Colonic mucosa (tissue), 4 donors: ENCODE results near the gene CHST9. TPM values are rescaled to one million over a fixed set of nuclear protein-coding genes. Genes with fewer than 3 reads are reported as not detected.
"Not testable (repeated sequence)": the region's sequence is repeated elsewhere in the genome, so short reads cannot be mapped to it uniquely, and the experiment has no call there.

Experiments
- DNase-seq: peaks from one replicate; pipeline ENCODE4 v3.0.0-alpha.2; 2020
- H3K27ac ChIP-seq: fragments of 200-600 bp; one replicate; pipeline ENCODE4 v1.8.0; 2021
- H3K27me3 ChIP-seq: fragments of 200-600 bp; one replicate; pipeline ENCODE4 v1.8.0; 2021
- H3K36me3 ChIP-seq: fragments of 200-600 bp; one replicate; pipeline ENCODE4 v1.8.0; 2021
- H3K4me1 ChIP-seq: fragments of 200-600 bp; one replicate; pipeline ENCODE4 v1.8.0; 2021; ENCODE audit warnings: mild to moderate bottlenecking
- H3K4me3 ChIP-seq: fragments of 200-600 bp; one replicate; pipeline ENCODE4 v1.8.0; 2021
- H3K9ac ChIP-seq, 2 donors: one replicate each; pipeline ENCODE4 v1.7.0; 2013; ENCODE audit warnings: control low read depth in 2 of 2, low read depth in 2 of 2, low read length in 2 of 2
- H3K9me3 ChIP-seq: fragments of 200-600 bp; one replicate; pipeline ENCODE4 v1.8.0; 2021
- CTCF ChIP-seq: fragments of 200-600 bp; IDR thresholded peaks from one replicate; pipeline ENCODE4 v1.8.0; 2022; ENCODE audit warnings: antibody characterized with exemption, mild to moderate bottlenecking
- intact Hi-C: fragments of 100-400 bp; cut with DNase I; formaldehyde crosslinking; loops from one replicate; pipeline ENCODE4 v1.14.1; 2022
- total RNA-seq, 2 donors: library from RNA; stranded (reverse); fragmentation: NEBNext Ultra II Directional in 1 of 2; extraction: Animal tissue kit (Norgen Biotek cat#: 25700) in 1 of 2; gene quantifications; one replicate each; pipeline ENCODE4 v1.2.1, GENCODE V29; 2021
- donor health status: healthy.
- donor health status: DM: no; HTN: no; CAD: no.
- donor health status: DM: no; HTN: no; CAD: no.

The CHST9 gene
- under 1 TPM; 0.05 to 0.32 TPM for total RNA-seq

GRCh38 chr18:27185025-27185763, at the start of gene CHST9:
CHST9 (minus strand) TSS chr18:27185308; CDS start chr18:27142809, 42,499 bp downstream.
- Histone ChIP-seq H3K27me3 (peaks cover 14% of the 10 kb centered on the region), H3K36me3 (no peaks in the 10 kb centered on the region), H3K4me1 (no peaks in the 10 kb centered on the region), H3K4me3 (no peak within 1 kb of the TSS), H3K9me3 (no peaks in the 10 kb centered on the region), H3K27ac (no peak within 1 kb of the TSS), H3K9ac (no peak within 1 kb of the TSS)
- intact Hi-C loops, result no loop called here
- TF ChIP-seq CTCF, result no peak
- no peak for DNase-seq

GRCh38 chr18:27232355-27232754, 47.2 kb upstream of the CHST9 start:
- intact Hi-C loops, H3K27me3 ChIP-seq: not testable (repeated sequence)

GRCh38 chr18:27231671-27232070, 46.6 kb upstream of the CHST9 start:
- H3K36me3 ChIP-seq, intact Hi-C loops, H3K4me1 ChIP-seq, H3K27ac ChIP-seq, H3K9ac ChIP-seq, H3K4me3 ChIP-seq, H3K27me3 ChIP-seq, H3K9me3 ChIP-seq, DNase-seq: not testable (repeated sequence)

More at GRCh38 chr18:27232355-27232754, 47.2 kb upstream of the CHST9 start:
- not testable (repeated sequence) for H3K36me3 ChIP-seq, H3K4me3 ChIP-seq, H3K9me3 ChIP-seq, H3K27ac ChIP-seq, DNase-seq, H3K9ac ChIP-seq, H3K4me1 ChIP-seq

- H3K4me1 ChIP-seq, H3K9me3 ChIP-seq, H3K27ac ChIP-seq, H3K9ac ChIP-seq, DNase-seq, H3K27me3 ChIP-seq, H3K36me3 ChIP-seq, H3K4me3 ChIP-seq, intact Hi-C loops: not testable (repeated sequence)
Measured at GRCh38 chr18:27231221-27231620, 46.1 kb upstream of the CHST9 start.

- Histone ChIP-seq H3K36me3 (no peaks in the 10 kb centered on the region), H3K4me1 (no peaks in the 10 kb centered on the region), H3K9me3 (no peaks in the 10 kb centered on the region), H3K9ac (no peak overlapping the region), H3K27me3 (no peaks in the 10 kb centered on the region), H3K4me3 (no peak overlapping the region), H3K27ac (no peak overlapping the region)
- no peak for DNase-seq
- no peak for TF ChIP-seq CTCF
- intact Hi-C loops, result no loop called here
Measured at GRCh38 chr18:27227721-27228120, 42.6 kb upstream of the CHST9 start.

GRCh38 chr18:27226556-27227075, 41.5 kb upstream of the CHST9 start:
- Histone ChIP-seq H3K4me3 (no peak overlapping the region), H3K9me3 (no peaks in the 10 kb centered on the region), H3K27ac (no peak overlapping the region), H3K9ac (no peak overlapping the region), H3K4me1 (no peaks in the 10 kb centered on the region), H3K27me3 (no peaks in the 10 kb centered on the region), H3K36me3 (no peaks in the 10 kb centered on the region)
- no peak for DNase-seq
- no peak for TF ChIP-seq CTCF
- intact Hi-C loops, result no loop called here

- no peaks in the 10 kb centered on the region for H3K27me3 ChIP-seq
- TF ChIP-seq CTCF, result no peak
- no peak overlapping the region for H3K4me3 ChIP-seq
- H3K9me3 ChIP-seq, result no peaks in the 10 kb centered on the region
- no peak overlapping the region for H3K9ac ChIP-seq
- no peak for DNase-seq
- no peaks in the 10 kb centered on the region for H3K4me1 ChIP-seq
- intact Hi-C loops, result no loop called here
- H3K27ac ChIP-seq, result no peak overlapping the region
- no peaks in the 10 kb centered on the region for H3K36me3 ChIP-seq
Measured at GRCh38 chr18:27225947-27226481, 40.9 kb upstream of the CHST9 start.
